GM21515 (cell line): ENCODE measurements around the gene PARS2.

Source experiments
- ATAC-seq: cut with Tn5 transposase; IDR thresholded peaks from one replicate; pipeline ENCODE4 v1.9.1; 2021; ENCODE audit not compliant: unreplicated experiment

Gene PARS2

GRCh38 chr1:54800041-54800898 lies 35.9 kb upstream of the PARS2 start:
- ATAC-seq = no peak

DNA sequence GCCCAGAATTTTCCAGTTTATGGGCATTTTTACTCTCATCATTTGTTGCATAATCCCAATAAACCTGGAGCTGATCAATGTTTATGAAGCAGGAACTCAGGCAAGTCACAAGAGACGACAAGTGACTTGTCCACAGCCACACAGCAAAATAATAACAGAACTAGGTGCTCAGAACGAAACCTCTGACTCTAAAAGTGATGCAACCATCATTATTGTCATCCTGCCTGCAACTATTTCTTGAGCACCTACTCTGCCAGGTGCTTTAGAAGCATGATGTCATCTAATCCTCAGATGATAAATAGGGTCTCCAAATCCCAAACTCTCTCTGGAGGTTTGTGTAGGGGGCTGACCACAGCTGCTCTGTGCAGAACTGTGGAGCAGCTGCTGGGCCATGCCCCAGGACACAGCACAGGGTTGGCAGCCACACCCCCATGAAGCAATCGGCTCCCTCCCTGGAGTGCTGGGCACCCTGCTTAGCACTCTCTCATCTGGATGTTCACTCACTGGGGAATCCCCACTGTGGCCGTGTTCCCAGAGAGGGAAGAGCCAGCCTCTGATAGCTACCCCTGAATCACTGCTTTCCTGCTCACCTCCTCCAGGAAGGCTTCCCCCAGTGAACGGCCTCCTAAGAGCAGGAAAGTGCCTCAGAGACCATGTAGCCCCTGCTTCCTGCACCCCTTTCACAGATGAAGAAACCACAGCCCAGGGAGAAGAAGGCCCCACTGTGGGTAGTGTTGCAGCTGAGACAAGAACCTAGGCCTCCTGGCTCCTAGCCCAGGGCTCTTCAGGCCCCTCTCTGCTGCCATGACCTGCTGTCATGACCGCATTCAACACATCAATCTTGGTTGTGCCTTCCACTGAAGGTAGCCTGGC lies 34.7 kb upstream of the PARS2 start:
- ATAC-seq = no peak

GRCh38 chr1:54798206-54798605 lies 33.9 kb upstream of the PARS2 start:
- no peak for ATAC-seq

DNA sequence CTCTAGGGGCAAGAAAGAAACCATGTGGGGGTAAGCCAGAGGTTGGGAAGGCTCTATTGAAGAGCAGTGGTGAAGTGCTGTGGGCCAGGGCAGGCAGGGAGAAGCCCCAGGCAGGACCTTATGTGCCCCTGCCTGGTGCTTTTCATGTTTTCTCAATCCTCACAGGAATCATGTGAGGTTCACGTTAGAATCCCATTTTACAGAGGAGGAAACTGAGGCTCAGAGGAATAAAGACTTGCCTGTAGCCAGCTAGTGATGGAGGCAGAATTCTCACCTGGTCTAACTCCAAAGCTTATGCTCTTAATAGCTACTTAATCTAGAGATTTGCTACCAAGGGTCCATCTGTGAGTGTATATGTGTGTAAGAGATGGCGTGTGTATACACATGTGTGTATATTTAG lies 32.6 kb upstream of the PARS2 start:
- ATAC-seq = no peak

- ATAC-seq = no peak
These were observed 31.6 kb upstream of the PARS2 start for GRCh38 chr1:54795841-54796468.

DNA sequence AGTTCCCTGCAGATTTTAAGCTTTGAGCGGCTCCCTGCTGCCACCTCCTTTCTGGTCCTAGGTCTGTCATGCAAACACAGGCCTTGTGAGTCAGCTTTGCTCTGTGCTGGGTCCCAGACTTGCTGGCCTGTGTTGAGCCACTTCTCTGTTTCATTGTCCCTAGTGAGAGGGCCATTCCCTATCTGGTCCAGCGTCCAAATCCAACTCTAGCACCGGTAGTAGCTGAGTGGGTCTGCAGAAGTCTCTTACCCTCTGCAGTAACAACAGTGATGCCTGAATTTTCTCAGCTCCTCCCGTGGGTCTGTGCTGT lies 31.0 kb upstream of the PARS2 start:
- no peak for ATAC-seq

- no peak for ATAC-seq
These were observed 30.4 kb upstream of the PARS2 start for GRCh38 chr1:54794451-54795355.

DNA sequence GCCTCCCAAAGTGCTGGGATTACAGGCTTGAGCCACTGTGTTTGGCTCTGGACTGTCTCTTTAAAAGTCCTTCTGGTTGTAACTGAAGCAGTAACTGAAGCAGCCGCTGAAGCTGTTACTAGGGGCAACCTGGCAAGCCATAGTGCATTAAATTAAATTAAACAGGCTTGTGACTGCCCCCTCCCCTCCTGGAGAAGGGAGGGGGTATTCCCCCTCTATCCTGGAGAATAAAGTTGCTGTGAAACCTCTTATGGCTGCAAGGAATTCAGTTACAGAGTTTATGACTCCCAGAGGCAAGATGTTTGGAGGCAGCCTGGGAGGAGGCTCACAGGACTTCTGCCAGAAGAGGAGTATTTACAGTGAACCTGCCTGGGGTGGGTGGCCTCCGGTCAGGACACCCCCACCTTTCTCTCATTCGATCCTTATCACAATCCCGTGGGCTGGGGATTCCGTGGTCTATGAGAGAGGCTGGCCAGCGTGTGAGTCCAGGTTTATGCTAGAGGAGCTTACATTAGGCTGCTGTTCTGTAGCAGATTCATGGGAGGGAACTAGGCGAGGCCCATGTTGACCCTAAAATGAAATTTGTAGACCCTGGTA lies 28.5 kb upstream of the PARS2 start:
- no peak for ATAC-seq

- ATAC-seq = no peak
These were observed 27.7 kb upstream of the PARS2 start for GRCh38 chr1:54791880-54792522.

GRCh38 chr1:54788459-54788858 lies 24.1 kb upstream of the PARS2 start:
- ATAC-seq = no peak

DNA sequence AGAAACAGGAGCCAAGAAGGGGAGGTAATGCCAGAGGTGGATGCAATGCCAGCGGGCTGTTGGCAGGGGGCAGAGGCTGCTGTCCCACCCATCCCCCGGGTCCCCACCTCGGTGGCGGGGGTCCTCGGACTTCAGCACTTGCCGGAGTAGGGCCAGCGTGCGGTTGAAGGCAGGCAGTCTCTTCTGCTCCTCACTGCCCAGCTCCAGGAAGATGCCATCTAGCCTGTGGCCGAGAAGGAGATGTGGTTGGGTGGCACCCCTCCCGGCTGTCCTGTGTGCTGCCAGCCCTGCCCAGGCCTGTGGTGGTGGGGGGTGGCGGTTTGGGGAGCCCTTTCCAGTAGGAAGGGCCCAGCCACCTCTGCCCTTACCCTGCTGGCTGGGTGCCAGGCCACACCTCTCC lies 23.3 kb upstream of the PARS2 start:
- ATAC-seq = no peak

DNA sequence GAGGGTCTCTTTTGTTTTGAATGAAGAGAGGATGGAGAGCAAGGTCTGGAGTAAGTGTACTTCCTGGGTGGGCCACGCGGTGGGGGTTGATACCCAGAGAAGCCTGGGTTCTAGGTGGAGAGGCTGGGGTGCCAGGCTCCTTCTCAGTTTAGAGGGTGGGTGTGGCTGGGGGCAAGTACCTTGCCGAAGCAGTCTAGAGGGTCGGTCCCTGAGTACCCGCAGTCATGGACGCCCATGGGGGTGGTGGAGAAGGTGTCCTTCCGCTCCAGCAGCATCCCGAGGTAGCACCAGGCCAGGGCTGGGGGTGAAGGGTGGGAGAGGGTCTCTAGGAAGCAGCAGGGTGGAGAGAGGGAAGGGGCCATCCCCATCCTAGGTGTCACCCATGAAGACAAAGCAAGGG lies 22.5 kb upstream of the PARS2 start:
- ATAC-seq = no peak

- ATAC-seq = no peak
These were observed 19.7 kb upstream of the PARS2 start for GRCh38 chr1:54784066-54784465.

GRCh38 chr1:54782588-54782987 lies 18.3 kb upstream of the PARS2 start:
- no peak for ATAC-seq

GRCh38 chr1:54782156-54782555 lies 17.8 kb upstream of the PARS2 start:
- ATAC-seq = no peak

DNA sequence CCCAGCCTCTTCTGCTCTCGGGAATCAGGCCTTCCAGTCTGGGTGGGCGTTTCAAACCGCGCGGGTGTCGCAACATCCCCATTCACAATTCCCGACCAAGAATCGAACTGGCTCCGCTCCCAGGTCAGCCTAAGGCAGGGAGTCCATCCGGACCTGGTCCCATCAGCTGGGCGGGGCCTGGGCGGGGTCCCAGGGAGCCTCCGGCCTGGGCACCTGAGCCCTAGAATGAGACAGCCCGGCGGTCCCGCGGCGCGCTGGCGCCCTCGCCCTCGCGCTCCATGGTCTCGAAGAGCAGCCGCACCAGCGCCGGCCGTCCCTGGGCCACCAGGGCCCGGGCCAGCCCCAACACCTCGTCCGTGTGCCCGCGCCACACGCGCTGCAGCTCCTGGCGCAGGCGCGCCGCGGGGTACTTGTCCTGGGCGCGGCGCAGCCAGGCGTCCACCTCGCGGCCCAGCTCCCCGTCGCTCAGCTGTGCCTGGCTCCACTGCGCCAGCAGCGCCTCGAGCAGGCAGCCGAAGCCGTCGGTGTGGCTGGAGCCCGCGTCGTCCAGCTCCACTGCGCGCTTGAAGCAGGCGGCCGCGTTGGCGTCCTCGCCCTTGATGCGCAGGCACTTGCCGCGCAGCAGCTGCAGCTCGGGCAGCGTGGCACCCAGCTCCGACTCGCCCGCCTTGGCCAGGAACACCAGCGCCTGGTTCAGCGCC lies 16.9 kb upstream of the PARS2 start:
- no peak for ATAC-seq

DNA sequence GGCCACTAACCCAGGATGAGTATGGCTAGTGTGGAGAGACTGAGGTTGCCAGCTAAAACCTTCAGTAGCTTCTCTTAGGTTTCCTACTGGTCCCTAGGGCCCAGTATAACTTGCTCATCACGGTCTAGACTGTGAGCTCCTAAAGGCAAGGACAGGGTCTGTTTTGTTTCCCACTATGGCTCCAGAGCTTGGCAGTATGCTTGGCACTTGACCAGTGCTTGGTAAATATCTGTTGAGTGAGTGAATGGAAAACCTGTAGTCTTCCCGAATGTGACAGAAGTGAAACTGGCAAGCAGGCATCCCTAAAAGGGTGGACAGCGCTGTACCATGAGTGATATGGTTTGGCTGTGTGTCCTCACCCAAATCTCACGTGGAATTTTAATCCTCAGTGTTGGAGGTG lies 13.1 kb upstream of the PARS2 start:
- ATAC-seq = no peak

DNA sequence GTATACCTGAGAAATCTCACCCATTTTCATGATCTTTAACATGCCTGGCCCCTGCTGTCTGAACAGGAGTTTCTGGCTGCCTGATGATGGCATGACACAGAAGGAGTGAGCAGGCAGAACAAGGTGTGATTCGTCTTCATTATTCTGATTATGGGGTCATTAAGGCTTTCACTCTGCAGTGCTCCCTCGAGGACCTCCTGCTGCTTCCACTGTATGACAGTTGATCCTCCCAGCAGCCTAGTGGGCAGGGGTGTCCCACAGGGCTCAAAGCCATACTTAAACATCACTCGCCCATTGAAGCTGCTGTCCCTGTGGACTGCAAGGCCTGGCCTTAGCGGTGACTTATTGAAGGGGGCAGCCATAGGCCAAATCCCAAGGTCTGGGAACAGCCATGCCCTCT lies 12.7 kb upstream of the PARS2 start:
- ATAC-seq = no peak
